Endodermal cell (in vitro differentiated cells): ENCODE measurements around the gene CLK4. TPM values are rescaled to one million over a fixed set of nuclear protein-coding genes. Genes with fewer than 3 reads are reported as not detected.

Source experiments
- DNase-seq: peaks from one replicate; pipeline ENCODE4 v3.0.0-alpha.2; 2017
- H3K27ac ChIP-seq: 2 replicates; pipeline ENCODE4 v1.5.1; 2013; ENCODE audit warnings: mild to moderate bottlenecking, low read depth, low read length, moderate library complexity
- H3K27me3 ChIP-seq: 2 replicates; pipeline ENCODE4 v1.6.1; 2013; ENCODE audit warnings: mild to moderate bottlenecking, low read length, moderate library complexity; ENCODE audit not compliant: insufficient read depth, control insufficient read depth, poor library complexity, severe bottlenecking
- H3K36me3 ChIP-seq: 2 replicates; pipeline ENCODE4 v1.7.0; 2013; ENCODE audit warnings: mild to moderate bottlenecking, low read length, moderate library complexity; ENCODE audit not compliant: control insufficient read depth, insufficient read depth
- H3K4me1 ChIP-seq: one replicate; pipeline ENCODE4 v1.7.0; 2013; ENCODE audit warnings: low read length; ENCODE audit not compliant: control insufficient read depth, insufficient read depth
- H3K4me3 ChIP-seq: 2 replicates; pipeline ENCODE4 v1.5.1; 2013; ENCODE audit warnings: mild to moderate bottlenecking, low read length, moderate library complexity
- H3K9ac ChIP-seq: 2 replicates; pipeline ENCODE4 v1.6.1; 2013; ENCODE audit warnings: mild to moderate bottlenecking, low read length, moderate library complexity; ENCODE audit not compliant: poor library complexity, severe bottlenecking; ENCODE audit errors: extremely low read depth
- H3K9me3 ChIP-seq: 2 replicates; pipeline ENCODE4 v1.6.1; 2013; ENCODE audit warnings: mild to moderate bottlenecking, low read length, moderate library complexity; ENCODE audit not compliant: control insufficient read depth
- H3K27ac Mint-ChIP-seq: 2 replicates; pipeline ENCODE4 v1.8.0; 2020; ENCODE audit warnings: mixed read lengths
- H3K27me3 Mint-ChIP-seq: 2 replicates; pipeline ENCODE4 v1.8.0; 2021; ENCODE audit warnings: mild to moderate bottlenecking, mixed read lengths; ENCODE audit not compliant: insufficient read depth
- H3K36me3 Mint-ChIP-seq: 2 replicates; pipeline ENCODE4 v1.8.0; 2020; ENCODE audit warnings: low read depth, mixed read lengths
- H3K4me1 Mint-ChIP-seq: 2 replicates; pipeline ENCODE4 v1.8.0; 2020; ENCODE audit warnings: mixed read lengths
- H3K4me3 Mint-ChIP-seq: 2 replicates; pipeline ENCODE4 v1.8.0; 2020; ENCODE audit warnings: mild to moderate bottlenecking, moderate library complexity, mixed read lengths
- H3K9me3 Mint-ChIP-seq: 2 replicates; pipeline ENCODE4 v1.8.0; 2020; ENCODE audit warnings: mild to moderate bottlenecking, mixed read lengths
- WGBS, 2 experiments: methylation state at CpG; one replicate each; pipeline versions ENCODE4 v1.1.5 to v1.1.7; 2013; ENCODE audit warnings: missing lambda C conversion rate in 2 of 2, mixed read lengths in 1 of 2; ENCODE audit not compliant: insufficient coverage in 1 of 2, insufficient read length in 1 of 2; 5-methylcytosine and 5-hydroxymethylcytosine counted together
- total RNA-seq, 2 donors: library from RNA; stranded (reverse); fragmentation: NEBNext Ultra II Directional in 1 of 2; extraction: Animal tissue kit (Norgen Biotek cat#: 25700) in 1 of 2; gene quantifications; 2 replicates in 1 of 2; 3 replicates in 1 of 2; pipeline ENCODE4 v1.2.1, GENCODE V29; 2021
- TF ChIP-seq, protein P1 (sequence below): fragments of 200-600 bp; sonication (generic); conservative IDR thresholded peaks from 2 replicates; pipeline ENCODE4 v1.5.0; 2021; ENCODE audit warnings: antibody characterized with exemption, mild to moderate bottlenecking

The CLK4 gene
- total RNA-seq, 2 donors from 2014 or later: 14.9 to 19.4 TPM

DNA sequence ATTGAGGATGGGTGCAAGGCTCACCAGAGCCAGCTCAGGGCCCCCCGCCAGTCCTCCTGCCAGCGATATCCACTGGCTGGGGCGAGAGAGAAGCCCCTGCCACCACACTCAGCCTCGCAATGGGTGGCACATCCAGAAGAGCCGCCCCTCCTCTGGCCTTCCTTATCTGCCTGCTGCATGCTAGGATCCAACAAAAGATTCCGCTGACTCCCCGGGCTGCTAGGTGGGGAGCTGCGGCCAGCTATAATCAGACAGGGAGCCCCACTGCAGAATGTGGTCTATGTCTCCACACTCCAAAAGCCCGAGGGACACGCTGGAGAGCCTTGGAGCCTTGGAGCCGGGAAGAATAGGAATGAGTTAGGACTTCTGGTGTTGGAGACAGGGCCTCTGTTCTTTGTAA is 69.4 kb downstream of the CLK4 start:
- Histone ChIP-seq H3K27me3 (no peaks in the 10 kb centered on the region), H3K4me3 (no peak overlapping the region), H3K36me3 (no peaks in the 10 kb centered on the region), H3K4me1 (peaks cover 10% of the 10 kb centered on the region), H3K9me3 (no peaks in the 10 kb centered on the region), H3K9ac (no peak overlapping the region), H3K27ac (no peak overlapping the region)
- Mint-ChIP-seq H3K36me3 (peaks cover 47% of the 10 kb centered on the region), H3K4me3 (no peak overlapping the region), H3K9me3 (peaks cover 3% of the 10 kb centered on the region), H3K27ac (no peak overlapping the region), H3K27me3 (no peaks in the 10 kb centered on the region), H3K4me1 (peaks cover 50% of the 10 kb centered on the region)
- WGBS, 2 experiments: 94 to 96% methylated on average over 3 to 11 of the region's 11 CpGs
- no peak for DNase-seq
- TF ChIP-seq, protein P1, sequence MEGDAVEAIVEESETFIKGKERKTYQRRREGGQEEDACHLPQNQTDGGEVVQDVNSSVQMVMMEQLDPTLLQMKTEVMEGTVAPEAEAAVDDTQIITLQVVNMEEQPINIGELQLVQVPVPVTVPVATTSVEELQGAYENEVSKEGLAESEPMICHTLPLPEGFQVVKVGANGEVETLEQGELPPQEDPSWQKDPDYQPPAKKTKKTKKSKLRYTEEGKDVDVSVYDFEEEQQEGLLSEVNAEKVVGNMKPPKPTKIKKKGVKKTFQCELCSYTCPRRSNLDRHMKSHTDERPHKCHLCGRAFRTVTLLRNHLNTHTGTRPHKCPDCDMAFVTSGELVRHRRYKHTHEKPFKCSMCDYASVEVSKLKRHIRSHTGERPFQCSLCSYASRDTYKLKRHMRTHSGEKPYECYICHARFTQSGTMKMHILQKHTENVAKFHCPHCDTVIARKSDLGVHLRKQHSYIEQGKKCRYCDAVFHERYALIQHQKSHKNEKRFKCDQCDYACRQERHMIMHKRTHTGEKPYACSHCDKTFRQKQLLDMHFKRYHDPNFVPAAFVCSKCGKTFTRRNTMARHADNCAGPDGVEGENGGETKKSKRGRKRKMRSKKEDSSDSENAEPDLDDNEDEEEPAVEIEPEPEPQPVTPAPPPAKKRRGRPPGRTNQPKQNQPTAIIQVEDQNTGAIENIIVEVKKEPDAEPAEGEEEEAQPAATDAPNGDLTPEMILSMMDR: no peak

DNA sequence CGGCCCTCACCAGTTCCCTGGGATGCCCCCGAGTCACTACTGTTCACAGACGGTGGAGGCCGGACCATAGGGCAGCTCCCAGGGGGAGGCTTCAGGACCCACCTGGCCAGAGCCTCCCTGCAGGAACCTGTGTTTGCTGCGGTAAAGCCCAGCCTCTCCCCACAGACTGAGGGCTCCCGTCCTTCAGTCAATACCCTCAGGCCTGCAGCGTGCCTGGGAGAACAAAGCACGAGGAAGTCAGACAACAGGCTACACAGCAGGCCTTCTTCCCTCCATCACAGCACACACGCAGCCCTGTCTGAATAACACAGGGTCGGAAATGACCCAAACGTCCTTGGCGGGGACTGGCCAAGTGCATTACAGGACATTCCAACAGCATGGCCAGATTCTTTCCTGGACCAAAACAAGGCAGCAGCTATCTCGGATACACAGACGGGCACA is 71.1 kb downstream of the CLK4 start:
- no peak overlapping the region for H3K4me3 Mint-ChIP-seq
- Histone ChIP-seq H3K27ac (no peak overlapping the region), H3K9me3 (no peaks in the 10 kb centered on the region), H3K4me1 (no peaks in the 10 kb centered on the region), H3K36me3 (no peaks in the 10 kb centered on the region), H3K27me3 (no peaks in the 10 kb centered on the region), H3K9ac (no peak overlapping the region), H3K4me3 (no peak overlapping the region)
- TF ChIP-seq, protein P1: no peak
- peak overlapping the region; percentile 74 for H3K27ac Mint-ChIP-seq
- peak; percentile 79 for DNase-seq
- peaks cover 40% of the 10 kb centered on the region for H3K36me3 Mint-ChIP-seq
- 50 to 78% methylated on average over 1 to 14 of the region's 14 CpGs for WGBS, 2 experiments
- peaks cover 51% of the 10 kb centered on the region for H3K4me1 Mint-ChIP-seq
- H3K9me3 Mint-ChIP-seq: no peaks in the 10 kb centered on the region
- no peaks in the 10 kb centered on the region for H3K27me3 Mint-ChIP-seq

DNA sequence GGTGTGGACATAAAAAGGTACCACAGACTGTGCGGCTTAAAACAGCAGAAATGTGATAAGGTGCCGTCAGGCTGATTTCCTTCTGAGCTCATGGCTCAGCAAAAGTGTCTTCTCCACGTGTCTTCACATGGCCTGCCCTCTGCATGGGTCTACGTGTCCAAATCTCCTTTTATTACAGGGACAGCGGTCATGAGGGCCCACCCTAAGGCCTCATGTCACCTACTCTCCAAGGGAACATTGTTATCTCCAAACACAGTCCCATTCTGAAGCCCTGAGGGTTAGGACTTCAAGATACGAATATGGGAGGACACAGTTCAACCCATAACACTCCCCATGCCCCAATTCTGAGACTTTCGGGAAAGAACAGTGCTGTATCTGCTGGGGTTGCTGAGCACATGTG is 71.8 kb downstream of the CLK4 start:
- Mint-ChIP-seq H3K4me1 (peaks cover 44% of the 10 kb centered on the region), H3K9me3 (no peaks in the 10 kb centered on the region), H3K4me3 (no peak overlapping the region), H3K27ac (no peak overlapping the region), H3K27me3 (no peaks in the 10 kb centered on the region), H3K36me3 (peaks cover 33% of the 10 kb centered on the region)
- no peak overlapping the region for H3K4me3 ChIP-seq
- TF ChIP-seq, protein P1: no peak
- H3K9ac ChIP-seq: no peak overlapping the region
- H3K4me1 ChIP-seq: no peaks in the 10 kb centered on the region
- peak; percentile 35 for DNase-seq
- 92 to 93% methylated on average over 4 to 7 of the region's 7 CpGs for WGBS, 2 experiments
- no peak overlapping the region for H3K27ac ChIP-seq
- H3K36me3 ChIP-seq: no peaks in the 10 kb centered on the region
- no peaks in the 10 kb centered on the region for H3K27me3 ChIP-seq
- no peaks in the 10 kb centered on the region for H3K9me3 ChIP-seq
